ENCODE data around the gene PPME1.

- TF ChIP-seq CTCF (IDR thresholded peaks at IDR 0.05) (peak in 3 of 4 experiments; percentile 49 to 82 (median 56)), POLR2AphosphoS5 (IDR thresholded peaks at IDR 0.05) (peak; percentile 100)
Measured at GRCh38 chr11:74170694-74171629, at the start of gene PPME1, which contains the start of gene C2CD3.

Measured in prostate gland (tissue), 2 donors.